Daoy (cell line): ENCODE measurements around the gene SLC19A1. TPM values are rescaled to one million over a fixed set of nuclear protein-coding genes. Genes with fewer than 3 reads are reported as not detected.

ENCODE experiments used
- DNase-seq: peaks from one replicate; pipeline ENCODE4 v3.0.0-alpha.2; 2015; ENCODE audit warnings: low read depth
- total RNA-seq: library from RNA; depleted of rRNA; stranded (reverse); fragments of >200 nt; shearing (Covaris generic); gene quantifications from 2 replicates; pipeline ENCODE4 v1.2.3, GENCODE V29; 2014

Gene SLC19A1
- total RNA-seq, 1 experiment from 2014 or later: 16.3 TPM

DNA sequence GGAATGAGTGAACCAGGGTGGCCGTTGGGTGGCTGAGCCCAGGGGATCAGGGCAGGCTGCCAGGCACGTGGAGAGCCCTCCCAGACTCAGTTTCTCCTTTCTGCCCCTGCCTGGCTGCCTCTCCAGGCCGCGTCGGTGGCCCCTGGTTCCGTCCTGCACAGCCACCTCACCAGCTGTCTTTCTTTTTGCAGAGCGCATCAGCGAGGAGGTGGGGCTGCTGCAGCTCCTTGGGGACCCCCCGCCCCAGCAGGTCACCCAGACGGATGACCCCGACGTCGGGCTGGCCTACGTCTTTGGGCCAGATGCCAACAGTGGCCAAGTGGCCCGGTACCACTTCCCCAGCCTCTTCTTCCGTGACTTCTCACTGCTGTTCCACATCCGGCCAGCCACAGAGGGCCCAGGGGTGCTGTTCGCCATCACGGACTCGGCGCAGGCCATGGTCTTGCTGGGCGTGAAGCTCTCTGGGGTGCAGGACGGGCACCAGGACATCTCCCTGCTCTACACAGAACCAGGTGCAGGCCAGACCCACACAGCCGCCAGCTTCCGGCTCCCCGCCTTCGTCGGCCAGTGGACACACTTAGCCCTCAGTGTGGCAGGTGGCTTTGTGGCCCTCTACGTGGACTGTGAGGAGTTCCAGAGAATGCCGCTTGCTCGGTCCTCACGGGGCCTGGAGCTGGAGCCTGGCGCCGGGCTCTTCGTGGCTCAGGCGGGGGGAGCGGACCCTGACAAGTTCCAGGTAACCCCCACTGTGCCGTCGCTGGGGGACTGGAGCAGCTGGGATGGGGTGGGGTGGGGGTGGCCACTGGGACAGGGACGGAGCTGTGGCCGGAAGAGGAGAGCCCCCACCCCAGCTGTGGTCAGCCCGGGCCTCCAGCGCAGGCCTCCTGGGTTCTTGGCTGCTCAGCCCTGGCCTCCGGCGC is 73.9 kb downstream of the SLC19A1 start:
- no peak for DNase-seq

- peak; percentile 42 for DNase-seq
Measured at GRCh38 chr21:45467221-45467779, 74.9 kb downstream of the SLC19A1 start.

- DNase-seq: no peak
Measured at GRCh38 chr21:45466330-45467220, 75.7 kb downstream of the SLC19A1 start.

DNA sequence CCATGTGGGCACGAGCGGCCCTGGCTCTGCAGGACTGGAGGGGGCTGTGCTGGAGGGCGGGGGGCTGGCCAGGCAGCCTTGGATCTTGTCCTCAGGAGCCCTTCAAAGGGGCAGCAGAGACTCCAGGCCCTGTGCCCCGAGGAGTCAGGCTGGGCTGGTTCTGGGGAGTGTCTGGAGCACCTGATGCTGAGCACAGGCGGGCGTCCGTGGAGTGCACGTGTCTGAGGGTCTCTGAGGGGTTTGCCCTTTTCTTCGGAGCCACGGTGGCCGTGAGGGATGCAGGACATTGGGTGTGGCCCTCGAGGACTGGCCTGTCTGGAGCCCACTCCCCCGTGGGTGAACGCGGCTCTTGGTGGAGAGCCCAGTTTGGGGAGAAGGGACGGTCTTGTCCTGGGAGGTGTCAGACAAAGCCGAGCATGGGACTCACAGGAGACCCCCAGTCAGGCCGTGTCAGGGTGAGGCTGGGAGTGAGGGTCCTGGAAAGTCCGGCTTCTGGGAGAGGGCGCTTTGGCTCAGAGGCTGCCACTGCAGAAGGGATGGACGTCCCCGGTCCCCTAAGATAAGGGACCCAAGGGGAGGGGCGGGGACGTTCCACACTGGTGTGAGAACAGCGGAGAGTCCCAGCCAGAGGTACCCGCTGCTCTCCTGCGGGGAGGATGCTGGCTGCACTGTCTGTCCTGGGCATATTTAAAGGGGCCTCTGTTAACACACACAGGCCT is 76.5 kb downstream of the SLC19A1 start:
- no peak for DNase-seq

GRCh38 chr21:45465105-45465504 is 77.1 kb downstream of the SLC19A1 start:
- DNase-seq: no peak

DNA sequence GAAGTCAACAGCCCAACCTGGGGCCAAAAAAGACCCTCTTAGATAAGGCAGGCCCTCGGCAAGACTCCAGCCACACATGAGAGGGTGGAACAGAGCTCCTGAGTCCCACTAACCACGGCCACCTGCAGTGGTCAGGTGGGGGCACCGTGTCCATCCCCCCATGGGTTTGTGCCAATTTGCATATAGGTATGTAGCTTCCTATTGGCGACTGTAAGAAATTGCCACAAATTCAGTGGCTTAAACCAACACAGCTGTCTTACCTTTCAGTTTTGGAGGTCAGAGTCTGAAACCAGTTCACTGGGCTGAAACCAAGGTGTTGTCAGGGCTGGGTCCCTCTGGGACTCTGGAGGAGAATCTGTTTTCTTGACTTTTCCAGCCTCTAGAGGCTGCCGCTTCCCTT is 77.9 kb downstream of the SLC19A1 start:
- DNase-seq: no peak

GRCh38 chr21:45463871-45464270 is 78.4 kb downstream of the SLC19A1 start:
- no peak for DNase-seq

DNA sequence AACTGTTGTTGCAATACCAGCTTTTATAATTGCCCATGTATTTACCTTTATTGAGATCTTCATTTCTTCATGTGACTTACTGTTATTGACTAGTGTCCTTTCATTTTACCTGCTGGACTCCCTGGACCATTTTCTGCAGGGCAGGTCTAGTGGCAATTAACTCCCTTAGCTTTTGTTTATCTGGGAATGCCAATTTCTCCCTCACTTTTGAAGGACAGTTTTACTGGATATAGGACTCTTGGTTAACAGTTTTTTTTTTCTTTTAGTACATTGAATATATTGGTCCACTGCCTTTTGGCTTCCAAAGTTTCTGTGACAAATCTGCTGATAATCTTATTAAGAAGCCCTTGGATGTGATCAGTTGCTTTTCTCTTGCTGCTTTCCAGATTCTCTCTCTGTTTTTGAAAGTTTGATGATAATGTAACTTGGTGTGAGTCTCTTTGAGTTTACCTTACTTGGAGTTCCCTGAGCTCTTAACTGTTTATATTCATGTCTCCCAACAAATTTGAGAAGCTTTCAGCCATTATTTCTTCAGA is 80.4 kb downstream of the SLC19A1 start:
- no peak for DNase-seq

- no peak for DNase-seq
Measured at GRCh38 chr21:45461369-45461750, 80.9 kb downstream of the SLC19A1 start.

DNA sequence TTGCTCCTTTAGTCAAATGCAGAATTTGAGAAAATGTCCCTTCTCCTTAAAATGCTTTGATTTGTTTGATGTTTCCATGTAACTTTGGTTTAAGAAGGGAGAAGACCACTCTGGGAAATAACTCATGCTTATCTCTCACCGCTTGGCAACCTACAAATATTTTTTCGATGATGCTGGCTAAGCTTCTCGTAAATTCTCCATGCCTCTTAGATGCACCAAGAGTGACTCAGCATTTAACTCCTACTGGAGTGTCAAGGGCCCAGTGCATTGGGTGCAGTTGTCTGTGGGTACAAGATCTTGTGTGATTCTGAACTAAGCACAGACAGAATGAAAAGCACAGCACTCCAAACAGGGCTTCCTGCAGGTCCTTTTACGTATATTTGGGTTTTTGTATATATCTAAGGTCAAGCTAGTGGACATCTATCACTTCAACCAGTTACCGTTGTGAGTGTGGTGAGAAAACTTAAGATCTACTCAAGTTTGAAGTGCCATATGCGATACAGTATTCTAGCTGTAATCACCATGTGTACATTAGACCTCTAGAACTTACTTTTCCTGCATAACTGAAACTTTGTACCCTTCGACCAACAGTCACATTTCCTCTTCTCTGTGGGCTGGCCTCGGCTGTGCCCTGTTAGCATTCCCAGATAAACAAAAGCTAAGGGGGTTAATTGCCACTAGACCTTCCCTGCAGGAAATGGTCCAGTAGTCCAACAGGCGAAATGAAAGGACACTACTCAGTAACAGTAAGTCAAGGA is 81.5 kb downstream of the SLC19A1 start:
- peak; percentile 62 for DNase-seq

DNA sequence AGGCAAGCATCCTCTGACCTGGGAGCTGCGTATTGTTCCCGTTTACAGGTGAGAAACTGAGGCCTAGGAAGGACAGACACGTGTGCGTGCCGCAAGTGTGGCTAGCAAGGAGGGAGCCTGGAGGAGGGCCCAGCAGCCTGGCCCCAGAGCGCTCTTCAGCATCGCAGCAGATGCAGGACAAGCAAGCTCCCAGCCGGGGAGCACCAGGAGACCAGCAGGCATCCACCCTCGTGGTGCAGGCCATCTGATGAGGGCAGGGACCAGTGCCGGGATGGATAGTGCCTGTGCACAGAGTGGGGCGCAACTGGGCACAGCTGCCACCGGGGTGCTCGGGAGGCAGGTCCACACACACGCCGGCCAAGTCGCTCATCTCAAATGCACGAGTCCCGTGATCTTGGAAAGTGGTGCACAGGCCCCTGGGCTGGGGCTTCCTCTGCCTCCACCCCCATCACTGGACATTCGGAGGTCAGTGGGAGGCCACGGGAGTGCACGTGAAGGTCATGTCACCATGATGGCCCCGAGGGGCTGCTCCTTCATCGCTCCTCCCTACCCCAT is 82.2 kb downstream of the SLC19A1 start:
- DNase-seq: no peak

DNA sequence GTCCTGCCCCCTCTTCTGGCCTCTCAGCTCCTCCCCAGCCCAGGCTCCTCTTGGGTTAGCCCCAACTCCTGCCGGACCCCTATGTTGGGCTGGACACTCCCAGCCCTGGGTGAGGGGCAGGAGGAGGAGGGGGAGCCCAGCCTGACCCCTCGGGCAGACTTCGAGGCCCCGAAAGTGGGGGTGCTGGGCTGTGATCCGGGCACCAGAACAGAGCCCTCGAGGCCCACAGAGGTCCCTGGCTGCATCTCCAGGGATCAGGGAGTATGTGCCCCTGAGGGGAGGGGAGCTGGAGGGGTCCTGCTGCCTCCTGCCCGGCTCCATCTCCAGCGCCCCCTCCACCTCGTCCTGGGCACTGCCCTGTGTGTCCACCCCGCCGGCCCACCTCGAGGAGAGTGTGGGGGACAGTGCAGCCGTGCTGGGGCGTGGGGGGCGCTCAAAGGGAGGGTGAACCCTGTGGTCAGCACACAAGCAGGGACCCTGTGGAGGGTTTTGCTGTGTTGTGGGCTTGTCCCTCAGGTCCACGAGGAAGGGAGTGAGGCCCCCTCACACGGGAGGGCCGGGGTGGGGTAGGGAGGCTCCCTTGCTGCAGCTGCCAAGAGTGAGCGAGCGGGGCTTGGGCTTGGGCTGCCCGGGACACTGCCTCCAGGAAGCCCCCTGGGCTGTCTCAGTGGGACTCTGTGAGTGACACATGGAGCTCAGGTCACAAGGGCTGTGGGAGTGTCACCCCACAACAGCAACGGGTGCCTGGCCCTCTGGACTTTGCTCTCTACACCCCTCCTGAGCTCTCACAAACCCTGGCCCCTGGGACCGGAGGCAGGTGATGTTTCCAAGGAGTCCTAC is 82.8 kb downstream of the SLC19A1 start:
- no peak for DNase-seq

DNA sequence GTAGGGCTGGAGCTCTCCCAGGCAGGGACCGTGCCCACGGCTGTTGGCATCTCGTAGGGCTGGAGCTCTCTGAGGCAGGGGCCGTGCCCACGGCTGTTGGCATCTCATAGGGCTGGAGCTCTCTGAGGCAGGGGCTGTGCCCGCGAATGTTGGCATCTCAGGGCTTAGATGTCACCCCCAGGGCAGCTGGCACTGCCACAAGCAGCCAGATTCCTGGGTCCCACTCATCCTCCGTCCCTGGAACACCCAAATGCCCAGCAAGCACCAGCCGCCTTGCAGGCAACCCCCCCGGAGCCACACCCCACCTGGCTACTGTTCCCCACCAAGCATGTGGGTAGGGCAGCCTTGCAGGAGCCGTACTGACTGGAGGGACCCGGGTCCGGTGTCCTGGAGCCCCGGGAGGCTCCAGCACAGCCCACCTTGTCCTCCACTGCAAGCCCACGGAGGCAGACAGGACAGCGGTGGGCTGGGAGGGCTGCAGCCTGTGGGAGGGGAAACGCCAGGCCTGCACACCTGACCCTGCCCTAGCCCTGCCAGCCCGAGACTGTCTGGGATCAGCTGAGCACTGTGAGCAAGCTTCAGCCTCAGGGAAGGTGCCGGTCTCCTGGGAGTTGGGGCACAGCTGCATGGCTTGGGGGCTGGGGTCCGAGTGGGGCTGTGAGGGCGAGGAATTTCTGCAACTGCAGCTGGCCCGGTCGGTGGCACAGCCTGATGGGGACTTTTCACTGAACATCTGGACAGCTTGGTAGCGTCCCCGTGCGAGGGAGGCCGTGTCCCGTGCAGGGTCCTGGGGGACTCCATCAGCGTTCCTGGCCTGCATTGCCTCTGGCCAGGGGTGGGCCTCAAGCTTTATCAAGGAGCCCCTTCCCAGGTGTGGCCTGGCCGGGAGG is 83.7 kb downstream of the SLC19A1 start:
- DNase-seq: no peak

DNA sequence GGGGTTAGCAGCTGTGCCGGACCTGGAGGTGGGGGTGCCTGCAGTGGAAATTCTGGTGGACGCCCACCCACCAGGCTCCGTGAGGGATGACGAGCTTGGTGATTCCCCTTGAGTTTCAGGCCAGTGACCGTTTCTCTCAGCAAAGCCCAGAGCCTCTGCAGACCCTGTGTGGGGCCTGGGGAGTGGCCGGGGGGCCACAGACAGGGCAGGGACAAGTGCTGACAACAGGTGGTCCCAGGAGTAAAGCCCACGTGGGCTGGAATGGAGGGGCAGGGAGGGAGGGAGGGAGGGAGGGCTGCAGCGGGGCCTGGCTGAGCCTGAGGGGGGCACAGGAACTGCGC is 84.4 kb downstream of the SLC19A1 start:
- no peak for DNase-seq

DNA sequence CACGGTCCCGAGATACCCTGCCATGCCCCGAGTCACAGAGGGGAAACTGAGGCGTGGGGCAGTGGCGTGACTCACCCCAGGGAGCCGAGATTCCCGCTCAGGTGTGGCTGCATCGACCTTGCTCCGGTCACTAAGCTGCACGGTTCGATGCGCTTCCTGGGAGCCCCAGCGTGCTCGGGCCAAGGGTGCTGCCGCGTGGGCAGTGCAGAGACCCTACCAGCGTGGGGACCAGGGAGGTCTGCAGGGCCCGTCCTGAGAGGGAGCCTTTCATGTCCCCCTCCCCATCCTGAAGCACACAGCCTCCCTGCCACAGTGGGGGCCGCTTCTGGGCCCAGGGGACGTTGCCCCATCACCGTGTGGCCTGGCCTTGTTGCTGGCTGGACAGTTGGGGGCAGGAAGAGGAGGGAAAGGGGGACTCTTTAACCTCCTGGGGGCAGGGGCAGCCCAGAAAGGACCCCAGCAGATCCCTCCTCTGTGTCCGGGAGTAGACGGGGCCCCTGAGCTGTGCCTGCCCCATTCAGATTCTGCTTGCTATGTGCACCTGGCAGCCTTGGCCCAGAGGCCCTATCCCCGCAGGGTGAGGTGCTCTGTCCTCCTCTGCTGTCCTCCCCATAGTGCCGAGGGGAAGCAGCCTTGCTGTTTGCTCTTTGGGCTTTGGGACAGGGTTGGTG is 84.9 kb downstream of the SLC19A1 start:
- DNase-seq: no peak

- no peak for DNase-seq
Measured at GRCh38 chr21:45456584-45457160, 85.6 kb downstream of the SLC19A1 start.
